ENCODE data around the gene OR51E1.

The OR51E1 gene

GRCh38 chr11:4654635-4655369, 11.0 kb downstream of the OR51E1 start:
- no peak for DNase-seq

- DNase-seq, result no peak
Observed at GRCh38 chr11:4658629-4659445, 15.1 kb downstream of the OR51E1 start.

DNA sequence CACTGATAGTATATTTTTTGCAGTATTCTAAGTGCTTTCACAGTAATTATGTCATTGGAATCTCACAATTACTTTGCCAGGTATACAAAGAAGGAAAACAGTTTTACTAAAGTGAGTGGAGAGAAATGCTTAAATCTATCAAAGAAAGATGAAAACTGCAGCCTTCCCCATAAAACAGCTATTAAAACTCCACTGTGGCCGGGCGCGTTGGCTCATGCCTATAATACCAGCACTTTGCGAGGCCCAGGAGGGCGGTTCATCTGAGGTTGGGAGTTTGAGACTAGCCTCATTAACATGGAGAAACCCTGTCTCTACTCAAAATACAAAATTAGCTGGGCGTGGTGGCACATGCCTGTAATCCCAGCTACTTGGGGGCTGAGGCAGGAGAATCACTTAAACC, 19.1 kb downstream of the OR51E1 start:
- no peak for DNase-seq

DNA sequence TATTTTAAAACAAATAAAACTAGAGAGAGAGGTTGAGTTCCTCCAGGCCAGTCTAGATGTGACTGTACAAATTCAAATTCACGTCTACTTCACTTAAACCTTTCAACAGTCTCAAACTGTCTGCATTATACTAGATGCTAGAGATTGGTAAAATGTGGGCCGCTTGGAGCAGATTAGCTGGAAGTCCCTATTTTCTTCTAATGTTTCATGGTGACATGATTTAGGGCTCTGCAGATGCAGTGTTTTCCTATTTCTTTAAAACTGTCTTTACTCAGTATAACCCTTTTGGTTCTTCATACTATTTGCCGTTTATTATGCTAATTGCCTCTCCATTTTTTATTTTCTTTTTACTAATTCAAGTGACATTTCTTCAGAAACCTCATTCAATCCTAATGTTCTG, 20.4 kb downstream of the OR51E1 start:
- DNase-seq, result no peak

DNA sequence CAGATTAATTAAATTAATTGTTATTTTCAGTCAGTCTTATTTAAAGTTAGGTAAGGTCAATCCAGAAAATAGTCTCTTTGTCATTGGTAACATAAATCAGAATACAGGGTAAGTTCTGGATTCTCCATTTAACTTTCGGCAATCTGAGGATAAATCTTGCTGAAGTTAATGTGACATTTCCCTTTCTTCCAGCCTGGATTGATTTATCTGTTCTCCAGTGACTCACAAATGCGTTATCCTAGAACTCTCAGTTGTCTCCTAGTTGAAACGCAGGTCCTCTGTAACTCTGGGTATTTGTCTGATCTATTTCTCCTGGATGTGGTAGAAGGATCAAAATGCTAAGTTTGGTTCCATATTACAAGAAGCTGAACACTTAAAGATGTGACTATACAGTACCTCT, 21.0 kb downstream of the OR51E1 start:
- no peak for DNase-seq

DNA sequence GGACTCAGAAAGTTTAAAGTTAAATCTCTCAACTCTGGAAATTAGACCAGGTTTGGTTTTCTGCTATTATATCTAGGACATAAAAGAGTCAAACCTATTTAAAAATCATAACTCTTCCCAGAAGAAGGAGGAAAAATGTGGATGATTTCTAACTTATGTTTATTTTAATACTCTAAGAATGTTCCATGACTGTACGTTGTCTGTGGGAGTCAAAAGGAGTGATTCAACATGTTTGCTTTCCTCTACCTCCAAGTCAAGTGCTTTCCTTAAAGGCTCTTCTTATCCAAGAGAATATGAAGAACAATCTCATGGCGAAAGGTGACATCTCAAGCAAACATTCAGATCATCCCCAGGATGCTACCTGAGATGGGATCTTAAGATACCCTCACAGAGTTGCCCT, 21.6 kb downstream of the OR51E1 start:
- DNase-seq, result no peak

DNA sequence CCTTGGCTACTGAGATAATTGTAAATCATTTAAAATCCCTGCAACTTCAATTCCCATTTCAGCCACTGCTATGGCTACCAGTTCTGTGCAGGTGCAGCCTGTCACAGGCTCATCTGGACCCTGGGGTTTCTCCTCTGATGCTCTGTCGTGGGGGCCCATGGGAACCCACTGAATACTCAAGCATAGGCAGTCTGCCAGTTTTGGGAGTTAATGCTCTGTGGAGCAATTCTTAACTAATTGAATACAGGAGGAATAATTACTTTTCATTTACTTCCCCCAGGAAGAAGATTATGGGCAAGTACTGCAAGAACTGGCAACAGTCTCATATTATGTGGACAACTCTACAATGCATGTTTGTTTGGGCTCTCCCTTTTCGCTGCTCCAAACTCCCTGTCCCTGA, 28.0 kb downstream of the OR51E1 start:
- no peak for DNase-seq

DNA sequence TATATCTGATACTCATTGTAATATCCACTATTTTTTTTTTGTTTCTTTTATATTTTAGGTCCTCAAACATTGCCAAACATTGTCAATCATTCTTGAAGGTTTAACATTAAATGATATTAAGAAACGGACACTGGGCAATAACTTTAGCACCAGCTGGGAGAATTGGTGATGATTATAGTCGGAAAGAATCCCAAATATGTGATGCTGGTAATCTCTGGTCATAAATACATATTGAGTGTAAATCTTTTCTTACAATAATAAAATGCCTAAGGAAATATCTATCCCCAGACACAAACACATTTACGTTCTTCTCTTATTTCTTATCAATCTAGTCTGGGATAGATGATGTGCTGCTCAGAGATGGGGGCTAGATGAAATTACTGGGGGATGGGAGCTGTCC, 28.7 kb downstream of the OR51E1 start:
- no peak for DNase-seq

DNA sequence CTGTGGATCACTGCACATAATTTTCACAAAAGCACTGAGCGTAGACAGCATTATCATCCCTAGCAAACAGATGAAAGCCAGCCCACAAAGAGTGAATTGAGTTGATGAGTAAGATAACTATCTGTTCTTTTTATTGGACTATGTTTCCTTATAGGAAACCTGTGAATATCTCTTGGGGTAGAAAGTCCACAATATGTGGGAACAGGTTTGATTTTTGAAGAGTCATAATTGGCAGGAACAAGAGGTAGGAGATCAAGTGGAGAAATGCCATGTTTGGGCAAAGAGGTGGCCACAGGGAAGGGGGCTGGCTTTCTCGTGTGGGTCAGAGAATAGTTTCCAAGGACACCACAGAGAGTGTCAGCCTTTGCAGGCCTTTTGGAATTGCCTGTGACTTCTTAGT, 30.0 kb downstream of the OR51E1 start:
- no peak for DNase-seq

GRCh38 chr11:4677948-4678347, 34.2 kb downstream of the OR51E1 start:
- no peak for DNase-seq

GRCh38 chr11:4680341-4680740, 36.6 kb downstream of the OR51E1 start:
- DNase-seq, result no peak

GRCh38 chr11:4682623-4683419, 39.0 kb downstream of the OR51E1 start:
- no peak for DNase-seq

DNA sequence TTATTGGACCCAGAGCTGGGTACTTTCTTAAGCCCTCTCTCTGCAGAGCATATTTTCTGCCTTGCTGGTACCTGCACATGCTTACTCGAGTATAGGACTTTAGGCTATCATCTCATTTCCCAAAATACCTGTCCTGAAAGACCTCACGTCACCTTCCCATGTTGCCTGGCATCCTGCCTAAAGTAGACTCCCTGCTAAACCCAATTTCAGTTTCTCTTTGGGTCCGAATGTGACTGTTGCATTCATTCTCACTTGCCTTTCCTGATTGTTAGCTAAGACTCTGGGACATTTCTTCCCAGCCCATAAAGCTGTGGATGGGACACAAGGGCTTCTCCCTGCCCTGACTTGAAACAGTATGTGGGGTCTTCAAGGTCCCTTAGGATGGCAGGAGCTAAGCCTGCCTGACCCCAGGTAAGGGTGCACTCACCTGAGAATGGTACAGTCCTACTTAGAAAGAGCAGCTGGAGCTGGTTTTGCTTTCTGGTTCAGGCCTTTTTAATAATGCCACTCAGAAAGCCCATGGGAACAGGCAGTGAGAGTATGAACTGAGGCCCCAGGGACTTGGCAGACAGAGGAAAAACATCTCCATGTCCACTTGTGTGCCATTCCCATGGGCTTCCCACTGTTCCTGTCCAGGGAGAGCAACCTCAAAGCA, 41.0 kb downstream of the OR51E1 start:
- DNase-seq, result no peak

GRCh38 chr11:4695442-4695841, 51.7 kb downstream of the OR51E1 start:
- no peak for DNase-seq

DNA sequence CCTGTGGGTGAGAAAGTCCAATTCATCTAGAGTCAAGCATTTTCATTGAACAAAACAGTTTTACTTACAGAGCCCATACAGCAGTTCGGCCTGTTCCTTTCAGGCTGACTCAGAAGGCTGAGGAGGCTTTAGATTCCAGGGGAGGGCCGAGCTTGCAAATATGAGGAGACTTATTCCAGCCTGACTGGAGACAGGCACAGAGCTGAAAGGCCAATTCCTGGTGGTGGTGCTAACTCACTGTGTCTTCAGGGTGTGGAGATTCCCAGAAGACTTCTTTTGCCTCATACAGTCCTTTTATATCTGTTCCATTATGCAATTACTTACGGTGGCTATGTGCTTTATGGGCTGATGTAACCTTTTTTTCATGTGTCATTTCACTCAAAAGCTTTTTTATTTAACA, 53.8 kb downstream of the OR51E1 start, which contains the start of gene OR51E2:
Gene OR51E2, minus strand, starts transcription at position 269 of the 400 bp plus-strand sequence. CDS start 15,142 bp downstream, outside the sequence.
- no peak for DNase-seq

- no peak for DNase-seq
Observed at GRCh38 chr11:4699697-4700435, 56.1 kb downstream of the OR51E1 start.

DNA sequence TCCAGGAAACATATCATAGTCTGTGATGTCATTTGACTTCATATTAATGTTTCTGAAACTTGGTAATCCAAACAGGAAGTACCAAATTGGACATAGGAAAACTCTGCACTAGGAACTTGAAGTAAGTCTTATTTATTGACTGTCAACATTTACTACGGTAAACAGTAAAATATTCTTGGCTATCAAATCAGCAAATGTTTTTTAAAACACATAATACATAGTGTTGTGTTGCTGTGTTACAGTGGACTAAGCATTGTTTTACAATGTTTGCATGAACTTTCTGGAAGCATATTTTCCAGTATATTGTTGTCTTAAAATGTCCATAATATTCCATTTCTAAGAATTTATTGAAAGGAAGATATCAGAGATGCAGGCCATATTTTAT, 56.6 kb downstream of the OR51E1 start:
- no peak for DNase-seq

DNA sequence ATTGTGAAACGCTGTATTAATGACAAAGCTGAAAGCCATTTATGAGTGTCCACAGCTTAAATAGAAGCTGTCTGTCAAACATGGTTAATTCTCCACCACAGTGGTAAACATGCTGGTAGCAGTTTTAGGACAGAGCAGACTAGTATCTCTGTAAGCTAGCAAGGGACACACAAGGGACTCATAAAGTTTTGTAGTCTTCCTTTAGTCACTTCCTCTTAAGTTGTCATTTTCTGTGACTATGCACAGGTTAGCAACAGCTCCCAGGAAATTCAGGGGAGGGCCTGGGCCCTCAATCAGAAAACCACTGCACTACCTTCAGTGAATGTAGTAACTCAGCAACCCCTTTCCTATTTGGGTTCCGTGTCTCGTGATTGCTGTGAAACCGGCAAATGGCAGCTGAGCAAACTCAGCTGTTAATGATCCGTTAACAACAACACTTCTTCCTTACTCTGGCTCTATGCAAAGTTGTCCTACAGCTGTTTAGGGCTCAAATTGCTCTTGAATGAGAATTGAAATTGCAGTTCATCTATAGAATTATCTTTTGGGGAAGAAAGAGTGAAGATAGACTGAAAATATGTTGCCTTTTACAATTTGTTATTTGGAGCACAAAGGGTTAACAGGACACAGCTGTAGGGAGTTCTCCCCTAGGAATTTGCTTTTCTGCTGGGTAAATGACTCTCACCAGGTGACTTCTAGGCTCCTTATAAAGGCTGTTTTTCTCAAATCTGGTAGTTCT, 60.4 kb downstream of the OR51E1 start, which contains the start of gene MMP26:
Gene MMP26, plus strand, starts transcription at position 731 of the 736 bp plus-strand sequence.
- DNase-seq, result no peak

DNA sequence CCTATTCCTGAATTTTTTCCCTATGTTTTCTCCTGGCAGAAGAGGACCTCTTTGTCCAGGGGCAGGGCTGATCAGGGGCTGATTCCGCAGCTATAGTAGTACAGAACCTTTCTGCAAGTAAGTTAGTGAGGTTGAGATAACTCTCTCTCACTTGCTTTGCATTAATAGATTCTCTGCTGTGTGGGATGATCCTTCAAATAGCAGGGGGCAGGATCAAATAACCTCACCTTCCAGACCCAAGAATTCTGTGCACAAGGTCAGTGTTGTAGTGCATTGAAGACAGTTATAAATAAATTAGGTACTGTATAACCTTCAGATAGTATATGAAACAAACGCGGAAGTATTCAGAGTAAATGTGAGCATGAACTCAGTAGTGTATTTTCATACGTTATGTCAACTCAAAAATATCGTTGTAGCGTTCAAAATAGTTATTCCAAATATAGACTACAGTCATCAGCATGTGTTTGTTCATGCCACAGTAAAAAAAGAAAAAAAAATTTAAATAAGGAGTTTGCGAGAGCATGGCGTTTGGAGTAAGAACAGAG, 61.1 kb downstream of the OR51E1 start:
- no peak for DNase-seq
